ENCODE results near the gene PTPN22. TPM values are rescaled to one million over a fixed set of nuclear protein-coding genes. Genes with fewer than 3 reads are reported as not detected.

Gene PTPN22
- total RNA-seq, 2 experiments from 2014 or later, result 27.5 to 53.5 TPM

- intact Hi-C loops (cut with micrococcal nuclease; ENCODE audit: unreplicated experiment), result loop anchor here (2.0 kb wide), 1 partner anchor 134 kb away; no protein-coding TSS in a partner anchor
- Histone ChIP-seq H4K20me1 (ENCODE audit: insufficient read depth, low read length) (peaks cover 13% of the 10 kb centered on the region), H2AFZ (ENCODE audit: low read length) (peak overlapping the region; percentile 91), H3K4me1 (ENCODE audit: insufficient read depth, low read length, poor library complexity, severe bottlenecking) (peaks cover 30% of the 10 kb centered on the region), H3K79me2 (ENCODE audit: insufficient read depth, low read depth, low read length) (peaks cover 38% of the 10 kb centered on the region), H3K4me2 (ENCODE audit: low read length) (peak overlapping the region; percentile 74), H3K4me3 (ENCODE audit: low read depth, low read length, poor library complexity, severe bottlenecking) (peak overlapping the region; percentile 84), H3K27ac (ENCODE audit: low read depth, low read length, poor library complexity, severe bottlenecking) (peak overlapping the region; percentile 93), H3K9me3 (ENCODE audit: low read length) (no peaks in the 10 kb centered on the region), H3K9me2 (ENCODE audit: insufficient read depth, low read length) (no peaks in the 10 kb centered on the region; the same call in 1 of the 2 replicates), H3K36me3 (ENCODE audit: insufficient read depth, low read length) (peaks cover 49% of the 10 kb centered on the region)
- no peak for DNase-seq (ENCODE audit: low spot score)
- POLR2A ChIA-PET, result interaction anchor here (0.6 to 2.5 kb wide), 2 partner anchors 10 to 31 kb away, joined by 3 to 8 read pairs; no protein-coding TSS in a partner anchor
- BruUV-seq (replicated peaks), result no TSS peak
- TF ChIP-seq CTCF (conservative IDR thresholded peaks at IDR 0.05; ENCODE audit: low read length) (no peak), EZH2phosphoT487 (IDR thresholded peaks at IDR 0.05; ENCODE audit: borderline replicate concordance, low read depth, low read length) (no peak)
- CTCF ChIA-PET (ENCODE audit: unreplicated experiment), result no interaction called here
Observed at GRCh38 chr1:113813218-113813617, 58.3 kb downstream of the PTPN22 start.

- peak; percentile 67 for DNase-seq (ENCODE audit: low spot score)
- Histone ChIP-seq H3K36me3 (ENCODE audit: insufficient read depth, low read length) (peaks cover 52% of the 10 kb centered on the region), H4K20me1 (ENCODE audit: insufficient read depth, low read length) (peaks cover 13% of the 10 kb centered on the region), H3K9me2 (ENCODE audit: insufficient read depth, low read length) (no peaks in the 10 kb centered on the region; the same call in 1 of the 2 replicates), H3K4me3 (ENCODE audit: low read depth, low read length, poor library complexity, severe bottlenecking) (peak overlapping the region; percentile 84), H3K4me2 (ENCODE audit: low read length) (peak overlapping the region; percentile 74), H2AFZ (ENCODE audit: low read length) (peak overlapping the region; percentile 91), H3K27ac (ENCODE audit: low read depth, low read length, poor library complexity, severe bottlenecking) (peak overlapping the region; percentile 93), H3K4me1 (ENCODE audit: insufficient read depth, low read length, poor library complexity, severe bottlenecking) (peaks cover 30% of the 10 kb centered on the region), H3K79me2 (ENCODE audit: insufficient read depth, low read depth, low read length) (peaks cover 43% of the 10 kb centered on the region), H3K9me3 (ENCODE audit: low read length) (no peaks in the 10 kb centered on the region)
- TF ChIP-seq EZH2phosphoT487 (IDR thresholded peaks at IDR 0.05; ENCODE audit: borderline replicate concordance, low read depth, low read length), result no peak
- no peak; the same call in 1 of the 2 replicates for TF ChIP-seq CTCF (conservative IDR thresholded peaks at IDR 0.05; ENCODE audit: low read length)
- TSS peak; percentile 100 for BruUV-seq (replicated peaks)
- intact Hi-C loops (cut with micrococcal nuclease; ENCODE audit: unreplicated experiment), result loop anchor here (1.0 to 2.0 kb wide), 4 partner anchors 53 to 134 kb away; partner anchors contain the start of genes DCLRE1B, PHTF1 and PTPN22
- ChIA-PET CTCF (ENCODE audit: unreplicated experiment) (interaction anchor here (1.0 kb wide), 1 partner anchor 116 kb away, joined by 3 read pairs; the partner anchor contains the start of gene HIPK1), POLR2A (interaction anchor here (0.6 to 2.5 kb wide), 5 partner anchors 10 to 118 kb away, joined by 3 to 8 read pairs (median 3); partner anchors contain the start of genes AP4B1, DCLRE1B and PHTF1)
Observed at GRCh38 chr1:113812661-113813135, 58.8 kb downstream of the PTPN22 start.
